PC-9 (cell line): Measurements from ENCODE around the gene BTG2. TPM values are rescaled to one million over a fixed set of nuclear protein-coding genes. Genes with fewer than 3 reads are reported as not detected.

Source experiments
- BruUV-seq: library from RNA; stranded (reverse); fragments of 400-500 nt; replicated peaks from 2 replicates; lab custom pipeline; 2021; lab: Mats Ljungman, UMichigan
- CTCF ChIA-PET: fragments of 300-600 bp; sonication (Branson Sonifier 250); formaldehyde crosslinking; loops from one replicate; lab custom pipeline; 2022; ENCODE audit warnings: antibody characterized with exemption; lab: Charles Lee
- POLR2A ChIA-PET: fragments of 300-600 bp; sonication (Branson Sonifier 250); formaldehyde crosslinking; loops from one replicate; lab custom pipeline; 2022; ENCODE audit warnings: antibody characterized with exemption; ENCODE audit not compliant: unreplicated experiment; lab: Charles Lee
- DNase-seq, 2 experiments: peaks; one replicate each; pipeline versions ENCODE4 v3.0.0 to v3.0.0-alpha.2; 2015 to 2022; ENCODE audit warnings: mixed read lengths in 1 of 2
- H2AFZ ChIP-seq: fragments of 200-600 bp; sonication (generic); 2 replicates; pipeline ENCODE4 v1.8.1; 2017; ENCODE audit warnings: antibody characterized with exemption
- H3F3A ChIP-seq: fragments of 200-600 bp; sonication (generic); 2 replicates; pipeline ENCODE4 v1.8.1; 2017; ENCODE audit warnings: antibody characterized with exemption, mild to moderate bottlenecking, low read depth; ENCODE audit not compliant: insufficient read depth
- H3K27ac ChIP-seq: fragments of 200-600 bp; sonication (generic); 2 replicates; pipeline ENCODE4 v1.6.1; 2016; ENCODE audit warnings: mixed run types
- H3K27me3 ChIP-seq: fragments of 200-600 bp; sonication (generic); 2 replicates; pipeline ENCODE4 v1.6.1; 2016; ENCODE audit warnings: low read depth, mixed run types; ENCODE audit not compliant: insufficient read depth
- H3K36me3 ChIP-seq: fragments of 200-600 bp; sonication (generic); 2 replicates; pipeline ENCODE4 v1.6.1; 2016; ENCODE audit warnings: low read depth, mixed run types
- H3K4me1 ChIP-seq: fragments of 200-600 bp; sonication (generic); replicated peaks from 2 replicates; pipeline ENCODE4 v1.6.1; 2016; ENCODE audit warnings: mixed run types; ENCODE audit not compliant: insufficient read depth
- H3K4me2 ChIP-seq: fragments of 200-600 bp; sonication (generic); 2 replicates; pipeline ENCODE4 v1.6.1; 2017; ENCODE audit warnings: mixed run types
- H3K4me3 ChIP-seq: fragments of 200-600 bp; sonication (generic); 2 replicates; pipeline ENCODE4 v1.6.1; 2016; ENCODE audit warnings: mixed run types
- H3K79me2 ChIP-seq: fragments of 200-600 bp; sonication (generic); 2 replicates; pipeline ENCODE4 v1.6.1; 2017; ENCODE audit warnings: low read depth, mixed run types
- H3K9me2 ChIP-seq: fragments of 200-600 bp; sonication (generic); 2 replicates; pipeline ENCODE4 v1.8.1; 2017; ENCODE audit warnings: mild to moderate bottlenecking; ENCODE audit not compliant: insufficient read depth
- H3K9me3 ChIP-seq: fragments of 200-600 bp; sonication (generic); 2 replicates; pipeline ENCODE4 v1.8.1; 2016; ENCODE audit warnings: low read depth; ENCODE audit not compliant: insufficient read depth
- H4K20me1 ChIP-seq: fragments of 200-600 bp; sonication (generic); 2 replicates; pipeline ENCODE4 v1.8.1; 2017; ENCODE audit not compliant: insufficient read depth
- CTCF ChIP-seq: fragments of 200-600 bp; sonication (generic); conservative IDR thresholded peaks from 2 replicates; pipeline ENCODE4 v1.6.1; 2017; ENCODE audit warnings: mixed run types, antibody characterized with exemption, mild to moderate bottlenecking, moderate library complexity
- EZH2 ChIP-seq: fragments of 200-600 bp; sonication (generic); IDR thresholded peaks from 2 replicates; pipeline ENCODE4 v1.8.0; 2017; ENCODE audit warnings: antibody characterized with exemption, low read depth
- intact Hi-C: fragments of 100-400 bp; cut with micrococcal nuclease; formaldehyde crosslinking; loops from one replicate; pipeline ENCODE4 v1.10.0; 2022; ENCODE audit not compliant: unreplicated experiment
- total RNA-seq: library from RNA; stranded (reverse); gene quantifications from 2 replicates; pipeline ENCODE4 v1.2.3, GENCODE V29; 2021

The BTG2 gene
- total RNA-seq, 1 experiment from 2014 or later, result 11.1 TPM

DNA sequence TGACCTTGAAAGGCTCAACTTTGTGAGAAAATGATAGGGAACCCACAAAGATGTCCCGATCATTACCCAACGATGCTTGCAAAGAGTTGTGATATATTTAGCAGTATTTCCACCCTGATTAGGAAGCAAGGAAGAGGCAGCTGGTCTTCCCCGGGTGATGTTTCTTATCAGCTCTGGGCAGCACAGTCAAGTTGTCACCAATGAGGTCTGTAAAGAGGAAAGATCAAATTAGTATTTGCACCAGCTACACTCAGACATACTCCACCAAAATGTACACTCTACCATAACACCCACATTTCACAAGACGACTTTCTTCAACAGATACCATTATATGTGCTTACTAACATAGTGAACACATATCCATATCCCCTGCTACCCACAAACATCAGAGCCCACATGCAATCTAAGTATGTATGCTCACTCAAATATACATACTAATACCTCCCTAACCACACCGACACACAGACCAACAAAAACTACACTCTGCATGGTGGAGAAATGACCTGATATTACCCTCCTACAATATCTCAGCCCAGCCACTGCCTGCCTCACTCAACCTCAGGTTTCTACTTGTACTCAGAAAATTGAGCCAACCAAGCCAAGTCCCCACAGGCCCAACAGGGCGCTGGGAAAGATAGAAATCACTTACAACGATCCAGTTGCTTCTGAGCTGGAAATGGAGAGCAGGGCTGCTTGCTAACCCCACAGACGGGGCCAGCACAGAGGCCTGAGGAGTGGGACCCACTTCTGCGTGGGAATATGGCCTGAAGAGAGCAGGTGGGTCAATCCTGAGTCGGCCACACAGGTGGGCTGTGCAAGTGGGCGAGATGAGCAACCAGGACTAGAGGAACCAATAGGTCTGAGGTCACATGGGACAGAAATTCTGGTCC lies 4.6 kb upstream of the BTG2 start:
- Histone ChIP-seq H4K20me1 (no peaks in the 10 kb centered on the region), H3K79me2 (no peaks in the 10 kb centered on the region), H3F3A (no peaks in the 10 kb centered on the region), H3K4me2 (no peak overlapping the region), H3K9me2 (no peaks in the 10 kb centered on the region), H3K36me3 (no peaks in the 10 kb centered on the region), H3K27me3 (peaks cover 12% of the 10 kb centered on the region), H3K4me1 (no peaks in the 10 kb centered on the region; the same call in 1 of the 2 replicates), H3K9me3 (no peaks in the 10 kb centered on the region), H3K27ac (no peak overlapping the region), H2AFZ (no peak overlapping the region), H3K4me3 (no peak overlapping the region)
- no TSS peak for BruUV-seq
- intact Hi-C loops, result no loop called here
- ChIA-PET CTCF (no interaction called here), POLR2A (interaction anchor here (0.6 kb wide), 1 partner anchor 20 kb away, joined by 5 read pairs; no protein-coding TSS in a partner anchor)
- TF ChIP-seq EZH2 (no peak), CTCF (no peak)
- no peak for DNase-seq

DNA sequence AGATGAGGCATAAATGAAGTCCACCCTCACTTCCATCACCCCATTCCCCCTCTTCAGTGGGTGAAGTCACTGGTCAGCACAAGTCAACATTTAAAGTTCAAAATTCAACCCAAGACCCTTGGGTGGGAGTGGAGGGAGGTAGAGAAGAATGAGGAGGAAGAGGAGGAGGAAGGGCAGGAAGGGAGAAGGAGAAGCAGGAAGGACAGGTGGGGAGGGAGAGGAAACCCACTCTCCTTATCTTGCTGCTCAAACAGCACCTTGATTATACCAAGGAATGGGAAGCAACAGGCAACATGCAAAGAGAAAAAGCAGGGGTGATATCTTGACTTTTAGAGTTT lies 4.0 kb upstream of the BTG2 start:
- no peaks in the 10 kb centered on the region for H3K9me2 ChIP-seq
- H3K4me3 ChIP-seq, result no peak overlapping the region
- H3K27me3 ChIP-seq, result peaks cover 12% of the 10 kb centered on the region
- no peaks in the 10 kb centered on the region for H4K20me1 ChIP-seq
- H3K4me1 ChIP-seq, result no peaks in the 10 kb centered on the region; the same call in 1 of the 2 replicates
- H3K9me3 ChIP-seq, result no peaks in the 10 kb centered on the region
- H3K79me2 ChIP-seq, result no peaks in the 10 kb centered on the region
- intact Hi-C loops, result no loop called here
- H2AFZ ChIP-seq, result no peak overlapping the region
- 0 out of 2 replicates have a peak, but pooled peaks cover 2% of the 10 kb centered on the region for H3F3A ChIP-seq
- POLR2A ChIA-PET, result interaction anchor here (0.6 kb wide), 1 partner anchor 21 kb away, joined by 5 read pairs; no protein-coding TSS in a partner anchor
- no peak for DNase-seq
- no peak overlapping the region for H3K27ac ChIP-seq
- TF ChIP-seq EZH2 (no peak), CTCF (no peak)
- no TSS peak for BruUV-seq
- no peaks in the 10 kb centered on the region for H3K36me3 ChIP-seq
- CTCF ChIA-PET, result interaction anchor here (0.7 kb wide), 1 partner anchor 34 kb away, joined by 3 read pairs; no protein-coding TSS in a partner anchor
- no peak overlapping the region for H3K4me2 ChIP-seq

DNA sequence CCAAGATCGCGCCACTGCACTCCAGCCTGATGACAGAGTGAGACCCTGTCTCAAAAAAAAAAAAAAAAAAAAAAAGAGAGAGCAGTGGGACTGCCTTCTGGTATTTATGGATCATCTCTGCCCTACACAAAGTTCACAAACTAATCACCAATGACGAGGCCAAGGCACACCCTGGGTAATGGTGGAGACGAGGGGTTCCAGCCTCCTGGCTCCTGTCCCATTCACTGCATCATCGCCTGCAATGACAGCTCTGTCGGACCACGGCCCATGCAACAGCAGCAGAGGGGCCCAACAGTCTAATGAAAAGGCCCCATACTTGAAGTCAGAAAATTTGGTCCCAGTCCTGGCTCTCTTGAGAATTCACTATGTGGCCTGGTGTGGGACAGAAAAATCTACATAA lies 2.9 kb upstream of the BTG2 start:
- Histone ChIP-seq H3K9me3 (no peaks in the 10 kb centered on the region), H3K79me2 (no peaks in the 10 kb centered on the region), H3K4me1 (no peaks in the 10 kb centered on the region; the same call in 1 of the 2 replicates), H3K27me3 (peaks cover 12% of the 10 kb centered on the region), H3K4me3 (no peak overlapping the region), H3K4me2 (no peak overlapping the region), H3F3A (0 out of 2 replicates have a peak, but pooled peaks cover 3% of the 10 kb centered on the region), H3K27ac (no peak overlapping the region), H3K36me3 (no peaks in the 10 kb centered on the region), H3K9me2 (no peaks in the 10 kb centered on the region), H4K20me1 (no peaks in the 10 kb centered on the region), H2AFZ (no peak overlapping the region)
- no peak for TF ChIP-seq EZH2
- no peak for TF ChIP-seq CTCF
- intact Hi-C loops, result no loop called here
- no TSS peak for BruUV-seq
- ChIA-PET CTCF (interaction anchor here (0.7 kb wide), 1 partner anchor 276 kb away, joined by 14 read pairs; the partner anchor contains the start of gene PPFIA4), POLR2A (no interaction called here)
- no peak for DNase-seq
